Sigmoid colon (tissue), 7 donors: ENCODE results near the gene RAB7A. TPM values are rescaled to one million over a fixed set of nuclear protein-coding genes. Genes with fewer than 3 reads are reported as not detected.
A peak's percentile ranks its signal among the peaks of the same experiment; 100 is the strongest.

Source experiments
- DNase-seq: peaks from one replicate; pipeline ENCODE4 v3.0.0-alpha.2; 2019
- H3K27ac ChIP-seq, 4 donors: fragments of 200-600 bp; sonication (generic); one replicate each; pipeline ENCODE4 v1.5.1; 2016 to 2019; ENCODE audit warnings: mild to moderate bottlenecking in 1 of 4
- H3K27me3 ChIP-seq, 3 donors: fragments of 200-600 bp; sonication (generic); one replicate each; pipeline ENCODE4 v1.5.1; 2019; ENCODE audit warnings: mild to moderate bottlenecking in 1 of 3
- H3K36me3 ChIP-seq, 4 donors: fragments of 200-600 bp; sonication (generic); one replicate each; pipeline ENCODE4 v1.5.1; 2016 to 2019
- H3K4me1 ChIP-seq, 4 donors: fragments of 200-600 bp; sonication (generic); one replicate each; pipeline ENCODE4 v1.5.1; 2017 to 2019
- H3K4me3 ChIP-seq, 4 donors: fragments of 200-600 bp; sonication (generic); one replicate each; pipeline ENCODE4 v1.5.1; 2017 to 2019; ENCODE audit warnings: mild to moderate bottlenecking in 2 of 4, moderate library complexity in 1 of 4
- H3K9me3 ChIP-seq, 4 donors: fragments of 200-600 bp in 3 of 4; sonication (generic) in 3 of 4; one replicate each; pipeline versions ENCODE4 v1.5.1 to v1.6.1; 2013 to 2019
- EP300 ChIP-seq, 4 donors: sonication (generic); formaldehyde crosslinking; IDR thresholded peaks; one replicate each; pipeline ENCODE4 v1.6.1; 2017; ENCODE audit warnings: antibody characterized with exemption in 4 of 4
- POLR2A ChIP-seq, 2 donors: fragments of 450-650 bp; IDR thresholded peaks; one replicate each; pipeline ENCODE4 v1.6.1; 2016; ENCODE audit warnings: antibody characterized with exemption in 2 of 2, mild to moderate bottlenecking in 2 of 2, moderate library complexity in 2 of 2
- POLR2AphosphoS5 ChIP-seq, 4 donors: sonication (generic); formaldehyde crosslinking; IDR thresholded peaks; one replicate each; pipeline ENCODE4 v1.6.1; 2017; ENCODE audit warnings: antibody characterized with exemption in 4 of 4
- WGBS, 2 donors: extraction: QIAGEN DNeasy Blood & Tissue Kit; methylation state at CpG; one replicate each; pipeline ENCODE4 v1.1.7; 2013; 5-methylcytosine and 5-hydroxymethylcytosine counted together
- intact Hi-C: fragments of 100-400 bp; cut with DNase I; formaldehyde crosslinking; loops from one replicate; pipeline ENCODE4 v1.15.1; 2023
- polyA plus RNA-seq, 3 donors: library from polyadenylated mRNA; stranded (reverse); fragments of 200-250 nt; gene quantifications; one replicate each; pipeline ENCODE4 v1.2.3, GENCODE V29; 2013
- total RNA-seq, 4 donors: library from RNA; depleted of rRNA; stranded (reverse); fragments of >200 nt; gene quantifications; one replicate each; pipeline ENCODE4 v1.1.0, GENCODE V29; 2016
- TF ChIP-seq, protein P1 (sequence below), 4 experiments: fragments of 450-650 bp in 3 of 4; fragments of 200-600 bp in 1 of 4; IDR thresholded peaks; one replicate each; pipeline ENCODE4 v1.5.1; 2016 to 2019; ENCODE audit warnings: antibody characterized with exemption in 4 of 4, mild to moderate bottlenecking in 3 of 4, moderate library complexity in 2 of 4
- donor health status: healthy with polysubstance abuse.
- donor health status: Bipolar disorder and iron deficiency.
- donor health status: healthy.

Gene RAB7A
- total and polyA plus RNA-seq, 7 donors: 73.6 to 275 (median 100.0) TPM

DNA sequence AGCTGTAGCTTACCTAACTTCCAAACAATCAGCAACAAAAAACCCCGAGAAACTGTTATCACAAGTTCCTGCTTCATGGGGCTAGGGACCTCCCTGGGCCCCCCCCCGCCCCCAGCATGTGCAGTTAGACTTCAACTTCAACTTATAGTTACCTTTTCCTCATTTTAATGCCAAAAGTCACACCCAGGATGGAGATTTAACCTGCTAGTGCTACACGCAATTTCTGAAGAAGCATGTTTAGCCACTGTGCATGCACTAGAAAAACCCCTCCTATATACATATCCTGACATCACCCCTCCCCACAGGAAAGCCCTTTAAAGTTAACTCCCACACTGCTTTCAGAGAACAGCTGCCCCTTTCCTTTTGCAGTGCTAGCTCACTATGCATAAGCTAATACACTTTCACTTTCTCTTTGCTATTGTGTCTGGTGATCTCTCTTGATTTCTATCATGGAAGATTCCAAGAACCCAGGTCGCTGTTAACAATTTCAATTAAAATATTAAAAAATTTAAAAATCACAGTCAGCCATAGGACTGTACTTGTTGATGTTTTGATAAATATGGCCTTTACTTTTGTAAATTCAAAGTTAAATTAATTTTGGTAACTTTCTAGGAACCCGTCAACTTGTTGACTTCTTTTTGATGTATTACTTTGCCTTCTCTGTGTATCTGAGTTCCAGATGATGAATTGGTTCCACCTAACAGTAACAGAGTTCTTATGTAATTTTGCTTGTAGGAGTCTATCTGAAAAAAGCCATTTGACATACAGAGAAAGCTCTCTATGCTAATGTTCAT, 78.2 kb downstream of the RAB7A start:
- Histone ChIP-seq H3K9me3 (no peaks in the 10 kb centered on the region), H3K27me3 (no peaks in the 10 kb centered on the region), H3K36me3 (peaks cover 11 to 50% (median 18%) of the 10 kb centered on the region in 4 donors), H3K4me3 (peak overlapping the region in 2 of 4 donors; percentile 5 to 9), H3K27ac (peak overlapping the region; percentile 22 to 52 (median 43)), H3K4me1 (peaks cover 0 to 54% (median 33%) of the 10 kb centered on the region in 4 donors)
- no peak for DNase-seq
- 24 to 28% methylated on average over 5 of the region's 5 CpGs for WGBS, 2 donors
- intact Hi-C loops: no loop called here
- TF ChIP-seq POLR2A (IDR thresholded peaks at IDR 0.05): no peak

DNA sequence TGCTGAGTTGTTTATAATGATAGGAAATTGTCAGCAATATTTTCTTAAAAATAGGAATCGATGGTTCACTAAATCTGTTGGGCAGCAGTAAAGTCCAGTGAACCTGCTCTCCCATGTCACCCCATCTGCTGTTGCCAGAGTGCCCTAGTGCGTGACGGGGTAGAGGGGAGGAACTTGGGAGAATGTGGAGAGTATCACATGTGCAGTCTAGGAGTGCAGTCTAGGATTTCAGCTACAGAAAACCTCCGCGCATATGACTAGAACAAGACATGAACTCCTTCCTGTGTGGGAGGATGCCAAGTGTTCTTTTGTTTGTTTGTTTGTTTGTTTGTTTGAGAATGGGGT, 78.8 kb downstream of the RAB7A start:
- peaks cover 7 to 48% (median 18%) of the 10 kb centered on the region in 4 donors for H3K36me3 ChIP-seq
- 79 to 82% methylated on average over 5 of the region's 5 CpGs for WGBS, 2 donors
- no peaks in the 10 kb centered on the region for H3K9me3 ChIP-seq
- H3K4me1 ChIP-seq: peaks cover 0 to 59% (median 33%) of the 10 kb centered on the region in 4 donors
- no peaks in the 10 kb centered on the region for H3K27me3 ChIP-seq
- TF ChIP-seq EP300 (IDR thresholded peaks at IDR 0.05) (no peak), POLR2A (IDR thresholded peaks at IDR 0.05) (no peak), POLR2AphosphoS5 (IDR thresholded peaks at IDR 0.05) (no peak)
- TF ChIP-seq, protein P1, sequence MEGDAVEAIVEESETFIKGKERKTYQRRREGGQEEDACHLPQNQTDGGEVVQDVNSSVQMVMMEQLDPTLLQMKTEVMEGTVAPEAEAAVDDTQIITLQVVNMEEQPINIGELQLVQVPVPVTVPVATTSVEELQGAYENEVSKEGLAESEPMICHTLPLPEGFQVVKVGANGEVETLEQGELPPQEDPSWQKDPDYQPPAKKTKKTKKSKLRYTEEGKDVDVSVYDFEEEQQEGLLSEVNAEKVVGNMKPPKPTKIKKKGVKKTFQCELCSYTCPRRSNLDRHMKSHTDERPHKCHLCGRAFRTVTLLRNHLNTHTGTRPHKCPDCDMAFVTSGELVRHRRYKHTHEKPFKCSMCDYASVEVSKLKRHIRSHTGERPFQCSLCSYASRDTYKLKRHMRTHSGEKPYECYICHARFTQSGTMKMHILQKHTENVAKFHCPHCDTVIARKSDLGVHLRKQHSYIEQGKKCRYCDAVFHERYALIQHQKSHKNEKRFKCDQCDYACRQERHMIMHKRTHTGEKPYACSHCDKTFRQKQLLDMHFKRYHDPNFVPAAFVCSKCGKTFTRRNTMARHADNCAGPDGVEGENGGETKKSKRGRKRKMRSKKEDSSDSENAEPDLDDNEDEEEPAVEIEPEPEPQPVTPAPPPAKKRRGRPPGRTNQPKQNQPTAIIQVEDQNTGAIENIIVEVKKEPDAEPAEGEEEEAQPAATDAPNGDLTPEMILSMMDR (IDR thresholded peaks at IDR 0.05): no peak
- peak overlapping the region; percentile 22 to 52 (median 43) for H3K27ac ChIP-seq
- peak overlapping the region in 2 of 4 donors; percentile 5 to 9 for H3K4me3 ChIP-seq
- no peak for DNase-seq
- intact Hi-C loops: no loop called here

DNA sequence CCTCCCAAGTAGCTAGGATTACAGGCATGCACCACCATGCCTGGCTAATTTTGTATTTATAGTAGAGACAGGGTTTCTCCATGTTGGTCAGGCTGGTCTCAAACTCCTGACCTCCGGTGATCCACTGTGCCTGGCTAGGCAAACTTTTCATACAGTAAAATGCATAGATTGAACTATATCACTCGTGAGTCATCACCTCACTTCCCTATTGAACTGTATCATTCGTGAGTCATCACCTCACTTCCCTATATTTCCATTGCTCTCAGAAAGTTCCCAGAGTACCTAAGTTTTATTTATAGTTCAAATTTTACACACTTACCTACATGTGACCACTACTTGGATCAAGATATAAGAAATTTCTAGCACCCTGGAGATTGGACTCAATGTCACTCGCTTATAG, 79.8 kb downstream of the RAB7A start:
- peaks cover 0 to 51% (median 30%) of the 10 kb centered on the region in 4 donors for H3K4me1 ChIP-seq
- 30 to 58% methylated on average over 4 of the region's 4 CpGs for WGBS, 2 donors
- no peaks in the 10 kb centered on the region for H3K9me3 ChIP-seq

DNA sequence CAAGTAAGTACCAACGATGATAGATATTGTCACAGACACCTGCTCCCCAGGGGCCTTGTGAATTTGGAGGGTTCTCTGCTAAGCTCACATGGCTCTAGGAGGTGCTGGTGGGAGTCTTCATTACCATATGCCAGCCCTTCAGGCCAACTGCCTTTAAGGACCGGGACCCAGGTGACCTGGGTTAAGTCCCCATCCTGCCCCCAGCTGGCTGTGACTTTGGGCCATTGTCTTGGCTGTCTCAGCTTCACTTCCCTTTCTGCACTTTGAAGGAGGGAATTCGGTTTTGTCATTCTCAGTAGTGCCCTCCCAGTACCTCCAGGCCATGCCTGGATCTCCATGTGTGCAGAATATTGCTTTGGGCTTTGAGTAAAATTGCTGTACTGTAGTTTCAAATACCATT, 80.6 kb downstream of the RAB7A start:
- intact Hi-C loops: no loop called here
- Histone ChIP-seq H3K4me1 (peaks cover 0 to 42% (median 27%) of the 10 kb centered on the region in 4 donors), H3K27ac (no peak overlapping the region), H3K4me3 (no peak overlapping the region), H3K36me3 (peaks cover 7 to 58% (median 26%) of the 10 kb centered on the region in 4 donors), H3K27me3 (no peaks in the 10 kb centered on the region), H3K9me3 (no peaks in the 10 kb centered on the region)
- no peak for TF ChIP-seq POLR2A (IDR thresholded peaks at IDR 0.05)
- no peak for TF ChIP-seq EP300 (IDR thresholded peaks at IDR 0.05)
- TF ChIP-seq POLR2AphosphoS5 (IDR thresholded peaks at IDR 0.05): no peak
- TF ChIP-seq, protein P1 (IDR thresholded peaks at IDR 0.05): no peak
- DNase-seq: no peak
- 78 to 82% methylated on average over 3 of the region's 3 CpGs for WGBS, 2 donors

More for the DNA sequence above, 79.8 kb downstream of the RAB7A start:
- Histone ChIP-seq H3K27me3 (no peaks in the 10 kb centered on the region), H3K27ac (no peak overlapping the region), H3K4me3 (no peak overlapping the region), H3K36me3 (peaks cover 7 to 50% (median 22%) of the 10 kb centered on the region in 4 donors)
- intact Hi-C loops: no loop called here
- TF ChIP-seq POLR2AphosphoS5 (IDR thresholded peaks at IDR 0.05) (no peak), POLR2A (IDR thresholded peaks at IDR 0.05) (no peak), EP300 (IDR thresholded peaks at IDR 0.05) (no peak)
- TF ChIP-seq, protein P1 (IDR thresholded peaks at IDR 0.05): no peak
- no peak for DNase-seq

DNA sequence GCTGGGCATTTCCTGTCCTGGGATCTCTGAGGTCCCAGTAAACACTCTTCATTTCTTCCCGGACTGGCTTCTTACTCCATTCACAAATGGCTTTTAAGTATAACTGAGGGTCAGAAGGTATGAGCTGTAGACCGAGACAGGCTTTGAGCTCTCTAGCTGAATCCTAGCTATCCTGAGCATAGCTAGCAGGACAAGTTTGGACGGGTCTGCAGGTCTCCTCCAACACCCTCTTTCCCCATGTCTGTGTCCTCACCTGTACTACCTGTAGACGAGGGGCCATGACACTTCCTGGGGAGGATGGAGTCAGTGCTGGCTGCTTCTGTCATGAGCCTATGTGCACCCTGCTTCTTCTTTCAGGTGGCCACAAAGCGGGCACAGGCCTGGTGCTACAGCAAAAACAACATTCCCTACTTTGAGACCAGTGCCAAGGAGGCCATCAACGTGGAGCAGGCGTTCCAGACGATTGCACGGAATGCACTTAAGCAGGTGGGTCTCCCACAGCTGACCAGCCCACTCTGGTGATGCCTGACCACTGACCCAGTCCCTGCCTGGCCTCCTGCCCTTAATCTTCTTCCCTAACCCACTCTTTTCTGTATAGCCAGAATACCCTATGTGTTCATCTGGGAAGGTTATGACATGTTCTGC, 81.3 kb downstream of the RAB7A start:
- no peaks in the 10 kb centered on the region for H3K27me3 ChIP-seq
- no peak for DNase-seq
- intact Hi-C loops: no loop called here
- 95% methylated on average over 9 of the region's 9 CpGs for WGBS, 2 donors
- H3K27ac ChIP-seq: no peak overlapping the region
- TF ChIP-seq POLR2A (IDR thresholded peaks at IDR 0.05) (no peak), EP300 (IDR thresholded peaks at IDR 0.05) (no peak)
- no peak overlapping the region for H3K4me3 ChIP-seq
- peaks cover 7 to 65% (median 28%) of the 10 kb centered on the region in 4 donors for H3K36me3 ChIP-seq
- H3K4me1 ChIP-seq: peaks cover 0 to 35% (median 20%) of the 10 kb centered on the region in 4 donors
- no peaks in the 10 kb centered on the region for H3K9me3 ChIP-seq
